K562 (cell line): ENCODE measurements around the gene PFKP. TPM values are rescaled to one million over a fixed set of nuclear protein-coding genes. Genes with fewer than 3 reads are reported as not detected.

Experiments
- ATAC-seq: fragments of 200-7000 bp; cut with Tn5 transposase; 3 replicates; pipeline ENCODE4 v1.9.1; 2020; ENCODE audit warnings: moderate library complexity
- BruUV-seq: library from RNA; stranded (reverse); fragments of 400-500 nt; replicated peaks from 2 replicates; lab custom pipeline; 2021; lab: Mats Ljungman, UMichigan
- CTCF ChIA-PET: fragments of 300-600 bp; formaldehyde crosslinking; extraction: SDS; loops from one replicate; lab custom pipeline; 2021; ENCODE audit warnings: low intra/inter-chr PET ratio; lab: Yijun Ruan, JAX
- POLR2A ChIA-PET: fragments of 300-600, 350-650 bp; sonication (Branson Sonifier 250); formaldehyde crosslinking; extraction: SDS; loops from one replicate; lab custom pipeline; 2021; ENCODE audit warnings: antibody characterized with exemption, inconsistent platforms; lab: Yijun Ruan, JAX
- DNase-seq, 4 experiments: peaks; one replicate each; pipeline versions ENCODE4 v3.0.0 to v3.0.0-alpha.2; 2011 to 2018; ENCODE audit warnings: low spot score in 3 of 4, mixed read lengths in 3 of 4; ENCODE audit errors: extremely low read depth in 1 of 4
- FAIRE-seq: peaks from 2 replicates; lab custom pipeline; 2011; peaks lifted over from hg19 to GRCh38; lab: Jason Lieb, UNC
- H2AFZ ChIP-seq: 2 replicates; pipeline ENCODE4 v1.6.0; 2011; ENCODE audit warnings: low read depth, low read length, control low read depth, inconsistent platforms
- H3K27ac ChIP-seq: fragments of 200-600 bp; 3 replicates; pipeline ENCODE4 v1.8.0; 2011; ENCODE audit warnings: low read depth, mild to moderate bottlenecking, control low read depth, inconsistent platforms, low read length, moderate library complexity, mixed read lengths; ENCODE audit errors: extremely low read depth
- H3K27me3 ChIP-seq, 2 experiments: fragments of 300-600 bp in 1 of 2; 2 replicates in 1 of 2; 3 replicates in 1 of 2; pipeline versions ENCODE4 v1.6.0 to v1.8.0; 2011; ENCODE audit warnings: inconsistent platforms in 2 of 2, low read length in 2 of 2, mild to moderate bottlenecking in 1 of 2, mixed read lengths in 1 of 2, moderate library complexity in 1 of 2; ENCODE audit not compliant: control insufficient read depth in 2 of 2, insufficient read depth in 2 of 2
- H3K36me3 ChIP-seq: fragments of 300-600 bp; 3 replicates; pipeline ENCODE4 v1.8.0; 2011; ENCODE audit warnings: mild to moderate bottlenecking, low read length, inconsistent platforms; ENCODE audit not compliant: control insufficient read depth, insufficient read depth
- H3K4me1 ChIP-seq, 2 experiments: fragments of 200-600 bp in 1 of 2; replicated peaks in 1 of 2; 2 replicates in 1 of 2; 3 replicates in 1 of 2; pipeline versions ENCODE4 v1.5.1 to v1.8.0; 2011; ENCODE audit warnings: inconsistent platforms in 2 of 2, low read length in 2 of 2, mild to moderate bottlenecking in 1 of 2, mixed read lengths in 1 of 2, moderate library complexity in 1 of 2; ENCODE audit not compliant: control insufficient read depth in 2 of 2, insufficient read depth in 2 of 2
- H3K4me2 ChIP-seq: 2 replicates; pipeline ENCODE4 v1.6.1; 2011; ENCODE audit warnings: low read length, control low read depth, inconsistent platforms, mixed read lengths; ENCODE audit not compliant: insufficient read depth
- H3K4me3 ChIP-seq: fragments of 200-600 bp; sonication (generic), shearing (Covaris generic); 2 replicates; pipeline ENCODE4 v1.5.1; 2016; ENCODE audit warnings: control low read depth, inconsistent platforms
- H3K79me2 ChIP-seq: fragments of 200-600 bp; 3 replicates; pipeline ENCODE4 v1.8.0; 2011; ENCODE audit warnings: low read length, inconsistent platforms; ENCODE audit not compliant: control insufficient read depth, insufficient read depth
- H3K9ac ChIP-seq, 2 experiments: 2 replicates each; pipeline versions ENCODE4 v1.6.0 to v1.6.1; 2011; ENCODE audit warnings: low read depth in 2 of 2, low read length in 2 of 2, control low read depth in 1 of 2, inconsistent platforms in 1 of 2, mild to moderate bottlenecking in 1 of 2, mixed read lengths in 1 of 2; ENCODE audit not compliant: insufficient read depth in 1 of 2
- H3K9me1 ChIP-seq: one replicate; pipeline ENCODE4 v1.6.0; 2011; ENCODE audit warnings: inconsistent platforms, mild to moderate bottlenecking, low read length, moderate library complexity; ENCODE audit not compliant: control insufficient read depth, insufficient read depth
- H3K9me3 ChIP-seq: replicated peaks from 2 replicates; pipeline ENCODE4 v1.5.1; 2011; ENCODE audit warnings: low read depth, low read length, inconsistent platforms; ENCODE audit not compliant: control insufficient read depth, insufficient read depth
- H4K20me1 ChIP-seq: replicated peaks from 2 replicates; pipeline ENCODE4 v1.6.1; 2011; ENCODE audit warnings: low read length, inconsistent platforms, mixed read lengths; ENCODE audit not compliant: control insufficient read depth, insufficient read depth
- CREB5 ChIP-seq: fragments of 250-450 bp; sonication (Bioruptor Pico); IDR thresholded peaks from 2 replicates; pipeline ENCODE4 v1.5.0; 2020; ENCODE audit warnings: mild to moderate bottlenecking
- GTF2F1 ChIP-seq: IDR thresholded peaks from 2 replicates; pipeline ENCODE4 v1.6.1; 2011; ENCODE audit warnings: low read depth, low read length, improper control_type of control experiment
- ZFX ChIP-seq: sonication (generic); formaldehyde crosslinking; IDR thresholded peaks from 2 replicates; pipeline ENCODE4 v1.8.0; 2022; ENCODE audit warnings: mild to moderate bottlenecking, missing genetic modification reagents, moderate library complexity
- ZHX1 ChIP-seq: fragments of 150-350 bp; conservative IDR thresholded peaks from 2 replicates; pipeline ENCODE4 v1.6.1; 2014; ENCODE audit warnings: low read length
- ZKSCAN8 ChIP-seq: fragments of 200-800 bp; sonication (Bioruptor generic); IDR thresholded peaks from 2 replicates; pipeline ENCODE4 v1.6.1; 2016; ENCODE audit warnings: missing genetic modification characterization, missing compliant biosample characterization
- ZNF444 ChIP-seq: fragments of 250-450 bp; sonication (Bioruptor Pico); IDR thresholded peaks from 2 replicates; pipeline ENCODE4 v1.4.0; 2020; ENCODE audit warnings: mild to moderate bottlenecking, moderate library complexity
- WGBS: fragments of 100-300 bp; shearing (Covaris generic); methylation state at CpG from one replicate; pipeline ENCODE4 v1.1.6; 2016; ENCODE audit warnings: low coverage, mixed read lengths; ENCODE audit not compliant: insufficient coverage; ENCODE audit errors: missing lambda C conversion rate; 5-methylcytosine and 5-hydroxymethylcytosine counted together
- in situ Hi-C: fragments of 300-500 bp; cut with MboI; formaldehyde crosslinking; loops from 4 replicates; pipeline ENCODE4 v1.15.0; 2018; ENCODE audit warnings: inconsistent platforms, mixed read lengths
- intact Hi-C: fragments of 100-400 bp; cut with micrococcal nuclease; formaldehyde crosslinking; loops from 2 replicates; pipeline ENCODE4 v1.14.2; 2022
- polyA plus RNA-seq, 8 experiments: library from polyadenylated mRNA; depleted of rRNA in 4 of 8; stranded (reverse) in 5 of 8; unstranded in 3 of 8; fragments of >200 nt; fragmentation: Nextera tagmentation in 2 of 8; fragmentation: Illumina TruSeq in 1 of 8; extraction: Ambion mirVana in 2 of 8; extraction: Trizol in 1 of 8; gene quantifications; 2 replicates each; pipeline versions ENCODE4 v1.2.1 to v1.2.3, GENCODE V29; 2011 to 2014; ENCODE audit warnings: inconsistent platforms in 1 of 8, missing spikeins in 1 of 8
- total RNA-seq, 7 experiments: library from RNA; depleted of rRNA in 6 of 7; stranded (reverse); fragments of >200 nt in 6 of 7; fragmentation: Illumina TruSeq in 2 of 7; extraction: Trizol in 2 of 7; gene quantifications; 2 replicates each; pipeline versions ENCODE4 v1.2.1 to v1.2.3, GENCODE V29; 2011 to 2021; ENCODE audit warnings: low replicate concordance in 1 of 7

The PFKP gene
- total and polyA plus RNA-seq, 9 of the 15 experiments (the other 6 are each of a cell fraction or from before 2014, with no cell fraction given): 23.5 to 116 (median 62.1) TPM

GRCh38 chr10:3034616-3035015 is 32.7 kb upstream of the PFKP start (continued):
- TF ChIP-seq CREB5 (CRISPR knock-in tag) (no peak), ZKSCAN8 (no peak), ZNF444 (CRISPR knock-in tag) (no peak), GTF2F1 (no peak)

GRCh38 chr10:3036155-3037021 is 31.0 kb upstream of the PFKP start:
- no peak for DNase-seq
- ChIA-PET POLR2A (no interaction called here), CTCF (no interaction called here)
- in situ Hi-C loops (no loop called here), intact Hi-C loops (no loop called here)
- no peak for FAIRE-seq
- no TSS peak for BruUV-seq
- no peak for ATAC-seq
- Histone ChIP-seq H3K9ac (no peak overlapping the region), H3K36me3 (no peaks in the 10 kb centered on the region), H3K9me3 (no peaks in the 10 kb centered on the region), H3K79me2 (no peaks in the 10 kb centered on the region), H4K20me1 (no peaks in the 10 kb centered on the region), H3K4me2 (no peak overlapping the region), H3K4me3 (no peak overlapping the region), H2AFZ (no peak overlapping the region), H3K27ac (no peak overlapping the region), H3K9me1 (no peaks in the 10 kb centered on the region), H3K4me1 (no peaks in the 10 kb centered on the region), H3K27me3 (peaks cover 0 to 5% of the 10 kb centered on the region in 2 experiments; a peak in 1 of 5 replicates)
- TF ChIP-seq ZFX (CRISPR knock-in tag) (no peak), ZHX1 (no peak)
- WGBS: 2% methylated on average over 8 of the region's 8 CpGs
